ENCODE data around the gene UCP2.

UCP2 gene

GRCh38 chr11:74010306-74011300 is 28.0 kb upstream of the UCP2 start:
- in situ Hi-C loops (cut with MboI; ENCODE audit: low sequenced_read_pairs), result no loop called here

DNA sequence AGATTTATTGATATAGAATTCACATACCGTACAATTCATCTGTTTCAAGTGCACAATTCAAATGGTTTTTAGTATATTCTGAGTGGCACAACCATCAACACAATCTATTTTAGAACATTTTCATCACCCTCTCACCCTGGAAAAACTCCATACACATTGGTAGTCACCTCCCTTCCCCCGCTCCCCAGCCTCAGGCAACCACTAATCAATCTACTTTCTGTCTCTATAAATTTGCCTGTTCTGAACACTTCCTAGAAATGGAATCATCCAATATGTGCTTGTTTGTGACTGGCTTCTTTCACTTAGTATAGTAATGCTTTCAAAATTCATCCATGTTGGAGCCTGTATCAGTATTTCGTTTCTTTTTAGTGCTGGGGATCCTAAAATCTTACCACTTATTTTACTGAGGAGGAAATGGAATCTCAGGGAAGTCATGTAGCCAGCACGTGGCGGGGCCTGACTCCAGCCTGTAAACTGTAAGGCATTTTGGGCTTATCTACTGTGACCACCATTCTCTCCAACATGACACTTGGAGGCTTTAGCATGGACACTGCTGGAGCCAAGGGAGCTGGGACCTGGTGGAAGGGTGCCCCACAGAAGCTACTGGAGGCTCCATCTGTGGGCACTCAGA is 27.1 kb upstream of the UCP2 start:
- in situ Hi-C loops (cut with MboI; ENCODE audit: low sequenced_read_pairs), result no loop called here

- in situ Hi-C loops (cut with MboI; ENCODE audit: low sequenced_read_pairs), result no loop called here
Observed at GRCh38 chr11:74009230-74009547, 26.5 kb upstream of the UCP2 start.

- in situ Hi-C loops (cut with MboI; ENCODE audit: low sequenced_read_pairs), result no loop called here
Observed at GRCh38 chr11:74008373-74009229, 26.0 kb upstream of the UCP2 start, which contains the start of gene UCP3. Gene UCP3 (minus strand): TSS chr11:74009085. CDS start chr11:74007042, 2,043 bp downstream.

- in situ Hi-C loops (cut with MboI; ENCODE audit: low sequenced_read_pairs), result no loop called here
Observed at GRCh38 chr11:74007691-74008372, 25.2 kb upstream of the UCP2 start.

DNA sequence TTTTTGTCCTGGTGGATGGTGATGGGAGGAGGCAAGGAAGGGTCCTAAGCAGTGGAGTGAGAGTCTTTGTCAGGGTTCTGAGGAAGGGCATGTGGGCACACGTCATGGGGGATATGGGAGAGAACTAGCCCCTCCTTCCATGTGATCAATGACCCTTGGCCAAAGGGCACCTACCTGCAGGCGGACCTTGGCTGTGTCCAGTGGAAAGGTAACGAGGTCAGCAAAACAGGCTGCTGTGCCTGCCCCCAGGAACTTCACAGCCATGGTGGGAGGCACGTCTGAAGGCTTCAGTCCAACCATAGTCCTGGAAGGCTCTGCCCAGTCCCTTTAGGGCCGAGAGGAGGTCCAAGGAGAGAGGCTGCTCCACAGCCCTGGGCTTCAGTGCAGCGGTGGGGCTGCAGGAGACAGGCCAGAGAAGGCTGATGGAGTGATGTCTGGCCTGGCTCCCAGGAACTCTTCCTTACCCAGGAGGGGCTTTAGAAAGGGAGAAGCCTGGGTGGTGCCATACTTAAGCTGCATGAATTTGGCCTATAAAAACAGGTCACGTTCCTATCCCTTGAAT is 24.2 kb upstream of the UCP2 start:
- in situ Hi-C loops (cut with MboI; ENCODE audit: low sequenced_read_pairs), result no loop called here

DNA sequence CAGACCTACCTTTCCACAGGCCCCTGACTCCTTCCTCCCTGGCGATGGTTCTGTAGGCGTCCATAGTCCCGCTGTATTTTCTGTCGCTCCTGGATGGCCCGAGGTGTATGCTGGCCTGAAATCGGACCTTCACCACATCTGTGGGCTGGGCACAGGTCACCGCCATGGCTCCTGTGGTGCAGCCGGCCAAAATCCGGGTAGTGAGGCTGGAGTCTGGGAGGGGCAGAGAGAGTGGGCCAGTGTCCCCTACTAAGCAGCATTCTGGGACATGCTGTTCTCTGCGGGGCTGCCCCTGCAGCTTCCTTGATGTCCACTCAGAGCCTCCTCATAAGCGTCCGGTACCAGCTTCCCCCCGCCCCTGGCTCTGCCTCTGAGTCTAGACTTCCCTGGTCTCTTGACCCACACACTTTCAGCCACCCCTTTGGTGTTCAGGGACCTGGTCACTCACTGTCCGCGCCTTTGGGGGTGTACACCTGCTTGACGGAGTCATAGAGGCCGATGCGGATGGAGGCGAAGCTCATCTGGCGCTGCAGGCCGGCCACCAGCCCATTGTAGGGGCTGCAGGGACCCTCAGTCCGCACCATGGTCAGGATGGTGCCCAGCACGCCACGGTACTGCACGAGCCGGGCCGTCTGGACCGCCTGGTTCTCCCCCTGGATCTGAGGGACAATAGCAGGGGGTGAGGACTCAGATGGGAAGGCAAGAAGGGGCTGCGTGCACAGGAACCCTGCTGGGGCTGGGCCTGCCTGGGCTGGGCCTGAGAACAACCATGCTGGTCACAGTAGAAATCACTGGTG is 23.3 kb upstream of the UCP2 start:
- in situ Hi-C loops (cut with MboI; ENCODE audit: low sequenced_read_pairs), result no loop called here

DNA sequence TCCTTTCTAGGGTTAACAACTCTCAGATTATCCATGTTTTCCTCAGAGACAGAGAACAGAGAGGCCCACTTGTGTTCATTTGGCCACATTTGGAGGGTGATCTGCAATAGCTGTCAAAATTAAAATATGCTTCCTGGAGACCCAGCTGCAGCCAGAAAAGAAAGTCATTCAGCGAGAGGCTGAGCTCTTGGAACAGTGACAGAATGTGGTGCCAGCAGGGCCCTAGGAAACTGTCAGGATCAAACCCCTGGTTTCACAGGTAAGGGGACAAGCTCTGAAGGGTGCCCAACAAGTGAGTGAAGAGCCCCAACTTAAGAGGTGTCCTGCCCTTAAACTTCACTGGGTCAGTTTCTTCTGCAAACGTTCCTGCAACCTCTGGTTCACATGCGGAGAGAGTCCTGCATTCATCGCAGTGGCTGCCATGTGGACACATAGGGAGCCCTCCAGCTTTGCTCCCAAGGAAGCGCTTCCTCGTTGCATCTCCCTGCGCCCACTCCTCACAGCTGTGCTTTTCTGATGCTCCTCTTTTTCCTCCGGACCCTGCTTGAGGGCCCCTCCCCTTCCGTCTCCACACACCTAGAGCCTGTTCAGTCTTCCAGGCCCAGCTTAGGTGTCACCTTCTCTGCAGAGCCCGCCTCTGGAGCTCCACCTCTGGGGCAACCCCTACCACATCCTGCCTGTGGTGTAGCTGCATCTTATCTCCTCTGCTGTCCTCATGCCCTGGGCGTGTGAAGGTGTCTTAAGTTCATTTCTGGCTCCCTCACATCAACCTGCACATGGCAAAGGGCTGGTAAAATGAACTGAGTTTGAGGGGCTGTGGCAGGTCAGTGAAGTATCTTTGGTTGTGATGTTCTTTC is 22.3 kb upstream of the UCP2 start:
- in situ Hi-C loops (cut with MboI; ENCODE audit: low sequenced_read_pairs), result no loop called here

DNA sequence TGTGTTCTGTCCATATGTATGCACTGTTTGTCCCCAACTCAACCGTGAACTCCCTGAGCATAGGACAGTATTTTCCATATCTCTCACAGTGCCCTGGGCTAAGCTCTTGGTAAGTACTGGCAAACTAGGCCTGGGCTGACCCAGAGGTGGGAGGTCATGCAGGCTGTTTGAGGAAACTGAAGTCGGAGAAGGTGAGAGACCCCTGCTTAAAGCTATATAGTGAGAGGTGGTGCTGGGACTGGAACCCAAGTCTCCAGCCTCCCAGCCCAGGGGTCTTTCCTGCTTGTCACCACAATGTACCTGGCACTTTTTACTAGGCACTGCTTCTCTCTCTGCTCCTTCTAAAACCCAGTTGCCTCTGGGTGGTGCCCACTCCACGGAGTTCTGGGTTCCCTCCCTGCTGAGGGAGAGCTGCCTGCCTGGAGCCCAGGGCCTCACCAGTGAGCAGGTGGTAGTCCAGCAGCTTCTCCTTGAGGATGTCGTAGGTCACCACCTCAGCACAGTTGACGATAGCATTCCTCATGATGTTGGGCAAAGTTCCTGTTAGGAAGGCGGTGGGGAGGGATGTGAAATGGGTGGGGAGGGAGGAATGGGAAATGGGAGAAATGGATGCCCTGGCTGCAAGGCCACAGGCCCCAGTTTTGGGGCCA is 21.5 kb upstream of the UCP2 start:
- in situ Hi-C loops (cut with MboI; ENCODE audit: low sequenced_read_pairs), result no loop called here

GRCh38 chr11:74002832-74003231 is 20.2 kb upstream of the UCP2 start:
- in situ Hi-C loops (cut with MboI; ENCODE audit: low sequenced_read_pairs), result no loop called here

GRCh38 chr11:74001822-74002286 is 19.2 kb upstream of the UCP2 start:
- in situ Hi-C loops (cut with MboI; ENCODE audit: low sequenced_read_pairs), result no loop called here

DNA sequence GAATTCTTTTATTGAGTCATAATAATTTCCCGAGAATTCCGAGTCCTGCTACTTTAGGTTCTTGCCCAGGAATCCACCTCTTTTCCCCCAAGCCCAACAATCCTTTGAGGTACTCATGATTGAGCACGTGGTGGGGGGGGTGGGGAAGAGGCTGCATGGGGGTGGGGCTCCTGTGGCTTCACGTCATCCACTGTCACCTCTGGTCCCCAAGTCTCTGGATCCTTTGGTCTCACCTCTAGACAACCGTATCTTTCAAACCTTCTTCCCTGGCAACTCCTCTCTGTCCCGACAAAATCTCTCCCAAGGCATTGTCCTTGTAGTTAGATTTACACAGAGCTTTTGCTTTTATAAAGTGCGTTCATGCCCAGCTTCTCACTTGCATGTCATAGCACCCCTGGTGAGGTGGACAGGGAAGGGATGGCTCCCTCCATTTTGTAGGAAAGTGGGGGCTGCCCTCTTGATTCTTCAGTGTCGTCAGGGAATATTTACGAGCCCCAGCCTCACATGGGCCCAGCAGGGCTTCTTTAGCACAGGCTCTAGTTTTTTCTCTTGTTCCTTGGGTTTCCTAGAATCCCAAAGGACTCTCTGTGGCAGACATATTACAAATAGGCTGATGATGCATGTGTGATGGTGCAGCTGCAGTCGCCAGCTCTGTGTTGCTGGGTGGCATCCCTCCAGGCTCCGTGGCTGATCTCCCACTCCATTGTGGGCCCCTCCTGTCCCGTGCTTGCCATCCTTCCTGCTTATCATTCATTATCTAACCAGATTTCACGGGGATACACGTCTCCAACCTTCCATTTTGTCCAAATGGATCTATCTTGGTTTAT is 17.9 kb upstream of the UCP2 start:
- in situ Hi-C loops (cut with MboI; ENCODE audit: low sequenced_read_pairs), result no loop called here

GRCh38 chr11:73999581-74000306 is 17.1 kb upstream of the UCP2 start:
- in situ Hi-C loops (cut with MboI; ENCODE audit: low sequenced_read_pairs), result no loop called here

- in situ Hi-C loops (cut with MboI; ENCODE audit: low sequenced_read_pairs), result no loop called here
Observed at GRCh38 chr11:73998846-73999575, 16.4 kb upstream of the UCP2 start.

- in situ Hi-C loops (cut with MboI; ENCODE audit: low sequenced_read_pairs), result no loop called here
Observed at GRCh38 chr11:73997120-73997770, 14.6 kb upstream of the UCP2 start.
